Kasumi-1 (cell line): ENCODE measurements around the gene RPEL1.

Experiments
- DNase-seq, 2 experiments: peaks; one replicate each; lab custom pipeline; 2025; lab: John Stamatoyannopoulos, UW

Gene RPEL1

GRCh38 chr10:103280031-103280430, 34.3 kb downstream of the RPEL1 start:
- DNase-seq: no peak

- DNase-seq: no peak
Observed at GRCh38 chr10:103280506-103280905, 34.8 kb downstream of the RPEL1 start.

GRCh38 chr10:103281753-103282152, 36.1 kb downstream of the RPEL1 start:
- DNase-seq: no peak

GRCh38 chr10:103282961-103283360, 37.3 kb downstream of the RPEL1 start:
- DNase-seq: peak in 1 of 2 experiments; percentile 18

- no peak for DNase-seq
Observed at GRCh38 chr10:103284170-103284569, 38.5 kb downstream of the RPEL1 start.

- DNase-seq: no peak
Observed at GRCh38 chr10:103287992-103288391, 42.3 kb downstream of the RPEL1 start.

GRCh38 chr10:103291588-103291987, 45.9 kb downstream of the RPEL1 start:
- DNase-seq: no peak

GRCh38 chr10:103295374-103296015, 49.8 kb downstream of the RPEL1 start:
- no peak for DNase-seq
